GM21717 (cell line): ENCODE results near the gene PRKN.

Source experiments
- ATAC-seq: cut with Tn5 transposase; IDR thresholded peaks from one replicate; pipeline ENCODE4 v1.9.1; 2021; ENCODE audit warnings: mild to moderate bottlenecking, moderate library complexity; ENCODE audit not compliant: unreplicated experiment

The PRKN gene

GRCh38 chr6:162388383-162388777 lies 339.2 kb downstream of the PRKN start:
- ATAC-seq, result no peak

DNA sequence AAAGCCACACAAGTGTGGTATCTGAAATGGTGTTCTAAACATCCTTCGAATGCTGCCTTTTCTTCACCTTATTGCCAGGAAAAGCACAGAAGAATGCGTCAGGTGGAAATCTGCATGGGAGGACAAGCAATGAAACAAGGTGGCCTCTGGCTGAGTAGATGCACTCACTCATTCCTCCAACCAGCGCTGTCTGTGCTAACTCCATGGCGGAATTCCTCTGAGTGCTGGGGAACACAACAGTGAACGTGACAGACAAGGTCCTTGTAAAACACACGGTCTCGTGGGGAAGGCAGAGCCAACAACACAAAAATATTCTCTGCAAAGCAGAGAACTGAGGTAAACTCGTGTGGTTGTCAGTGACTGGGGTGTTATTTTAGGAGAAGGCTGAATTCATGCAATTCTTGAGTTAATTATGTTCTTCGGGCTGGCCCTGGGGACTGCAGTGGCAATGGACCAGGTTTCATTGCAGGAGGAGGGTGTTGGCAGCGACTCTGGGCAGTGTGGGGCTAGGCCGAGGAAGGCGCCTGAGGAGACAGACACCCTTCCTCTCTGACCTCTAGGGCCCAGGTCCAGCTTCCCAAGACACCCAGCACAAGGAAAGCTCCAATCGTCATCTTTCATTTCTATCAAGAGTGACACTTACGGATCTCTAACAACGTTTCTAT lies 339.7 kb downstream of the PRKN start:
- ATAC-seq, result no peak

DNA sequence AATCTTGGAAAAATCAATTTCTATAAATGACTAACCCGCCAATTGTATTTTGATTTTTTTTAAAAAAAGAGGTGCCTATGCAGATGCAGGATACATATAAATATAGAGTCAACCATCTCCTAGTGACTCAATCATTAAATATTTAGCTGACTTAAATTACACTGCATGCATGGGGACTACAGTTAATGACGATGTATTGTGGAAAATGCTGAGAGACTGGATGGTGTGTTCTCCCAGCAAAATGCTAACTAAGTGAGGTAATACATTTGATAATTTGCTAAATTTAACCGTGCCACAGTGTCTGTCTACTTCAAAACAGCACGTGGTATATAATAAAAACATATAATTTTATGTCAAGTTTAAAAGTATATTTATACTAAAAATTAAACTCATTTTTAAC lies 341.6 kb downstream of the PRKN start:
- no peak for ATAC-seq

DNA sequence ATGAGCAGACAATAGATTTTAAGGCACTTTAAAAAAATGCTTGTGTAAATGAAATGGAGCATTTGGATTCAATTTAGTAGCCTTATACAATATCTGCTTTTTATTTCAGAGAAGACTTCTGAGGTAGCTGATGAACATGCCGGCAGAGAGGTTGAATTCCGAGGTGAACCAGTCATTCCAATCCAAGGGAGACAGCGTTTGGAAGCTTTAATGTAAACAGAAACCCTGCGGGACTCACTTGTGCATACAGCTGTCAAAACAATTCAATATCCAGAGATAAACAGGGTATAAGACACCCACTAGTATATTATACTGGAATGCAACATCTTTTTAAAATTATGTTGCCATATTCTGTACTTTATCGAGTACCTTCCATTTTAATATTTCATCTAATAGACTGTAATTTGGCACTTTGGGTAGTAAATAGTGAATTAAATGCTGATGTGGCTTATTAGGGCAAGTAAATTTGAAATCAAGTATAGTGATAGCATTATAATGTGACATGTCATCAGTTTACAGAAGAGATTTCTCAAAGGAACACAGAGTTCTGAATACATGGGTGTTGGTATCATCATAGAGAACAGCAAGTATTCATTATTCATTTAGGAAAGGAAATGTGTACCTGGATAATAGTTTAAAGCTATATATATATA lies 347.7 kb downstream of the PRKN start:
- no peak for ATAC-seq

GRCh38 chr6:162377735-162378134 lies 349.8 kb downstream of the PRKN start:
- ATAC-seq, result no peak

GRCh38 chr6:162373868-162374267 lies 353.7 kb downstream of the PRKN start:
- ATAC-seq, result no peak

GRCh38 chr6:162373192-162373591 lies 354.4 kb downstream of the PRKN start:
- ATAC-seq, result no peak

GRCh38 chr6:162372106-162372505 lies 355.5 kb downstream of the PRKN start:
- no peak for ATAC-seq

GRCh38 chr6:162371121-162371520 lies 356.4 kb downstream of the PRKN start:
- no peak for ATAC-seq

DNA sequence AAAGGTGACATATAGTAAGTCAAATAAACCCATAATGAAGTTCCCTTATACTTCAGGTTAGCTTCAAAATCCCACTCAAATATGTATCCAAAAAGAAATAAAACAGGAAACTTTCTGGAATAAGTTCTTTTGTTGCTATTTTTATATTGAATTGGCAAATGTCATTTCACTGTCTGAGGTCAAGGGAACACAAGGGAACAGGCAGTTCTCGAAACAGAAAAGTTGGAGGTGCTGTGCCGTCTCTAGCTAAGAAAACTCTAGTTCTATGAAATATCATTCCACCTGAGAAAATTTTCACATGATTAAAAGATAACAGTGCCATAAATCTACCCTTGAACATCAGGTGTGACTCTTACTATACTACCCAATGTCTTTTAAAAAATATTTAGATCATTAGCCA lies 358.5 kb downstream of the PRKN start:
- no peak for ATAC-seq

DNA sequence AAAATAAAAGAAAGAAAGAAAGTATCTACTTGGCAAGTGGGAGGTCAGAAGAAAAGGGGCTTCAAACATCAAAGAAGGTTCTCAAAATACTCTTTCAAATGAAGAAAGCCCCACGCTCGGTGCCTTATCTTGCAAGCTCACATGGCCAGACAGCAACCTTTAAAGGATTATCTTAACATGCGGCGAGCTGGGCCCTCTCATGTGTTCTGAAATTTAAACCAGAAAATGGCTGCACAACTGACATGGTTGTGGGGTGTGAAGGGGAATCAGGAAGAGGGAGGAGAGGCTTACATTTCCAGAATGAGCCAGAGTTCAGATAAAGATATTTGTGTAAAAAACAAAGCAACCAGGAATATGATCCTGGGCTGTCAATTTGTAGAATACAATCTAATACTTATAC lies 363.1 kb downstream of the PRKN start:
- ATAC-seq, result no peak

GRCh38 chr6:162363757-162364156 lies 363.8 kb downstream of the PRKN start:
- no peak for ATAC-seq

GRCh38 chr6:162360901-162361567 lies 366.5 kb downstream of the PRKN start:
- no peak for ATAC-seq

DNA sequence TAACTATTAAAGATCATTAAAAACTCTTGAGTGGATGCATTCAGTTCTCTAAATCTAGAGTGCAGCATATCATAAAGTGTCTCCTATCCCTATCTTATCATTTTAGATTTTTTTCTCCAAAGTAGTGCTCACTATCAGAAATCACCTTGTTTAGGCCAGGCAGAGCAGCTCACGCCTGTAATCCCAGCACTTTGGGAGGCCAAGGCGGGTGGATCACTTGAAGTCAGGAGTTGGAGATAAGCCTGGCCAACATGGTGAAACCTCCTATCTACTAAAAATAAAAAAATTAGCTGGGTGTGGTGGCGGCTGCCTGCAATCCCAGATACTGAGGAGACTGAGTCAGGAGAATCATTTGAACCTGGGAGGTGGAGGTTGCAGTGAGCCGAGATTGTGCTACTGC lies 368.9 kb downstream of the PRKN start:
- ATAC-seq, result no peak

DNA sequence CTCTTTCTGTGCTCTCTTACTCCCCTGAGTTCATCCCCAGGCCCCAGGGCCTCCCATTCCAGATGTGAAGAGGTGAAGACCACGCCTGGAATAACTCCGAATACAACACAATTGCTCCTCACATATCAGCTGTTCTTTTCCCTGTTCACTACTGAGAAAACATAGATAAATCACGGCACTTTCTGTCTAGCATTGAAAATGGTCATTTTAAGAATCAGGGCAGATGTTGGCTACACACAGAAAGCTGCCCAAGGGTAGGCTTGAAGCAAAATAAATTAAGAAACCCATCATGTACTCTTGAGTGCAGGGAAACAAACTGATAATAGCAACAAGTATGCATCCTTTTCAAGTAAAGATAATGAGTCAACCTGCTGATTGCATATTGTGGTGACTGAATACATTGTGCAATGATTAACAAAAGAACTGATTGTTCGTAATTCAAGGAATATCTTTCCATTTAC lies 382.5 kb downstream of the PRKN start:
- ATAC-seq, result no peak

- no peak for ATAC-seq
Observed at GRCh38 chr6:162344646-162345010, 382.9 kb downstream of the PRKN start.

GRCh38 chr6:162343936-162344645 lies 383.5 kb downstream of the PRKN start:
- no peak for ATAC-seq

- no peak for ATAC-seq
Observed at GRCh38 chr6:162343198-162343935, 384.2 kb downstream of the PRKN start.

GRCh38 chr6:162337412-162337811 lies 390.2 kb downstream of the PRKN start:
- no peak for ATAC-seq

GRCh38 chr6:162336359-162336758 lies 391.2 kb downstream of the PRKN start:
- no peak for ATAC-seq

GRCh38 chr6:162332365-162332764 lies 395.2 kb downstream of the PRKN start:
- no peak for ATAC-seq
